ENCODE measurements around the gene FOLR2. TPM values are rescaled to one million over a fixed set of nuclear protein-coding genes. Genes with fewer than 3 reads are reported as not detected.
A peak's percentile ranks its signal among the peaks of the same experiment; 100 is the strongest.

The FOLR2 gene
- total RNA-seq, 1 experiment from 2014 or later: not detected

- in situ Hi-C loops (cut with HindIII; ENCODE audit: low pct_unique_long_range_greater_than_20kb, low sequenced_read_pairs) (no loop called here), intact Hi-C loops (cut with micrococcal nuclease; ENCODE audit: unreplicated experiment) (no loop called here)
- DNase-seq (ENCODE audit: low read depth, low spot score) (no peak), ATAC-seq (no peak)
- ChIA-PET CTCF (no interaction called here), POLR2A (no interaction called here)
- Histone ChIP-seq H3K4me1 (ENCODE audit: control insufficient read depth, insufficient read depth, low read length) (peaks cover 11% of the 10 kb centered on the region), H3K27me3 (ENCODE audit: control insufficient read depth, insufficient read depth, low read length) (0 out of 2 replicates have a peak, but pooled peaks cover 4% of the 10 kb centered on the region), H3K9me3 (ENCODE audit: control insufficient read depth, insufficient read depth, low read depth, low read length) (no peaks in the 10 kb centered on the region), H3K36me3 (ENCODE audit: control insufficient read depth, insufficient read depth, low read length) (0 out of 2 replicates have a peak, but pooled peaks cover under 1% of the 10 kb centered on the region), H3K4me3 (ENCODE audit: low read depth in 2 of 2, low read length in 2 of 2) (peak overlapping the region in 1 of 2 experiments; percentile 20; a peak in 1 of 4 replicates), H3K27ac (ENCODE audit: low read length) (no peak overlapping the region)
- BruUV-seq (replicated peaks): no TSS peak
- TF ChIP-seq, protein P1, sequence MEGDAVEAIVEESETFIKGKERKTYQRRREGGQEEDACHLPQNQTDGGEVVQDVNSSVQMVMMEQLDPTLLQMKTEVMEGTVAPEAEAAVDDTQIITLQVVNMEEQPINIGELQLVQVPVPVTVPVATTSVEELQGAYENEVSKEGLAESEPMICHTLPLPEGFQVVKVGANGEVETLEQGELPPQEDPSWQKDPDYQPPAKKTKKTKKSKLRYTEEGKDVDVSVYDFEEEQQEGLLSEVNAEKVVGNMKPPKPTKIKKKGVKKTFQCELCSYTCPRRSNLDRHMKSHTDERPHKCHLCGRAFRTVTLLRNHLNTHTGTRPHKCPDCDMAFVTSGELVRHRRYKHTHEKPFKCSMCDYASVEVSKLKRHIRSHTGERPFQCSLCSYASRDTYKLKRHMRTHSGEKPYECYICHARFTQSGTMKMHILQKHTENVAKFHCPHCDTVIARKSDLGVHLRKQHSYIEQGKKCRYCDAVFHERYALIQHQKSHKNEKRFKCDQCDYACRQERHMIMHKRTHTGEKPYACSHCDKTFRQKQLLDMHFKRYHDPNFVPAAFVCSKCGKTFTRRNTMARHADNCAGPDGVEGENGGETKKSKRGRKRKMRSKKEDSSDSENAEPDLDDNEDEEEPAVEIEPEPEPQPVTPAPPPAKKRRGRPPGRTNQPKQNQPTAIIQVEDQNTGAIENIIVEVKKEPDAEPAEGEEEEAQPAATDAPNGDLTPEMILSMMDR (IDR thresholded peaks at IDR 0.05): no peak
- TF ChIP-seq TCF7L2 (IDR thresholded peaks at IDR 0.05; ENCODE audit: low read depth, low read length): no peak
- no peak for TF ChIP-seq SIN3A (IDR thresholded peaks at IDR 0.05; ENCODE audit: borderline replicate concordance, insufficient read depth, low read depth, low read length)
- TF ChIP-seq, protein P2, sequence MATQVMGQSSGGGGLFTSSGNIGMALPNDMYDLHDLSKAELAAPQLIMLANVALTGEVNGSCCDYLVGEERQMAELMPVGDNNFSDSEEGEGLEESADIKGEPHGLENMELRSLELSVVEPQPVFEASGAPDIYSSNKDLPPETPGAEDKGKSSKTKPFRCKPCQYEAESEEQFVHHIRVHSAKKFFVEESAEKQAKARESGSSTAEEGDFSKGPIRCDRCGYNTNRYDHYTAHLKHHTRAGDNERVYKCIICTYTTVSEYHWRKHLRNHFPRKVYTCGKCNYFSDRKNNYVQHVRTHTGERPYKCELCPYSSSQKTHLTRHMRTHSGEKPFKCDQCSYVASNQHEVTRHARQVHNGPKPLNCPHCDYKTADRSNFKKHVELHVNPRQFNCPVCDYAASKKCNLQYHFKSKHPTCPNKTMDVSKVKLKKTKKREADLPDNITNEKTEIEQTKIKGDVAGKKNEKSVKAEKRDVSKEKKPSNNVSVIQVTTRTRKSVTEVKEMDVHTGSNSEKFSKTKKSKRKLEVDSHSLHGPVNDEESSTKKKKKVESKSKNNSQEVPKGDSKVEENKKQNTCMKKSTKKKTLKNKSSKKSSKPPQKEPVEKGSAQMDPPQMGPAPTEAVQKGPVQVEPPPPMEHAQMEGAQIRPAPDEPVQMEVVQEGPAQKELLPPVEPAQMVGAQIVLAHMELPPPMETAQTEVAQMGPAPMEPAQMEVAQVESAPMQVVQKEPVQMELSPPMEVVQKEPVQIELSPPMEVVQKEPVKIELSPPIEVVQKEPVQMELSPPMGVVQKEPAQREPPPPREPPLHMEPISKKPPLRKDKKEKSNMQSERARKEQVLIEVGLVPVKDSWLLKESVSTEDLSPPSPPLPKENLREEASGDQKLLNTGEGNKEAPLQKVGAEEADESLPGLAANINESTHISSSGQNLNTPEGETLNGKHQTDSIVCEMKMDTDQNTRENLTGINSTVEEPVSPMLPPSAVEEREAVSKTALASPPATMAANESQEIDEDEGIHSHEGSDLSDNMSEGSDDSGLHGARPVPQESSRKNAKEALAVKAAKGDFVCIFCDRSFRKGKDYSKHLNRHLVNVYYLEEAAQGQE (IDR thresholded peaks at IDR 0.05; ENCODE audit: insufficient read depth in 1 of 2, low read depth in 2 of 2, low read length in 1 of 2): no peak
- no peak for TF ChIP-seq POLR2AphosphoS5 (IDR thresholded peaks at IDR 0.05; ENCODE audit: low read depth, low read length)
These were observed 26.8 kb downstream of the FOLR2 start for GRCh38 chr11:72243173-72244059.

DNA sequence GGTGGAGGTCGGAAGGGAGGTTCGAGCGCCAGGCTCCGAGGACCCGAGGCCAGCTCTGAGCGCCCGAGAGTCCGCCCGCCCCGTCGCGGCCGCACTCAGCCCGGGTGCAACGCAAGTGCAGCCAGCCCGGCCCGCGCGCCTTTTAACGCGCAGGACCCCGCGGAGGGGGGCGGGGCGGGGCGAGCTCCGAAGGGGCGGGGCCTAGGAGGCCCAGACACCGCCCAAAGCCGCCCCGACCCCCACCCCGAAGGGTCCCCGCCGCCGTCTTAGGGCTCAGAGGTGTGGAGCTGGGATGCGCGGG is 27.4 kb downstream of the FOLR2 start, which contains the start of gene PHOX2A:
Gene PHOX2A (minus strand): TSS at position 117 of the 301 bp plus-strand sequence. CDS start 172 bp downstream, outside the sequence.
- H3K36me3 ChIP-seq (ENCODE audit: control insufficient read depth, insufficient read depth, low read length): no peaks in the 10 kb centered on the region
- ATAC-seq: no peak
- ChIA-PET POLR2A (no interaction called here), CTCF (no interaction called here)
- intact Hi-C loops (cut with micrococcal nuclease; ENCODE audit: unreplicated experiment): no loop called here
- H3K27ac ChIP-seq (ENCODE audit: low read length): no peak within 1 kb of the TSS
- DNase-seq (ENCODE audit: low read depth, low spot score): no peak
- H3K4me3 ChIP-seq (ENCODE audit: low read depth in 2 of 2, low read length in 2 of 2): peak within 1 kb of the TSS in 1 of 2 experiments; percentile 20; a peak in 1 of 4 replicates
- BruUV-seq (replicated peaks): no TSS peak
- 0 out of 2 replicates have a peak, but pooled peaks cover 4% of the 10 kb centered on the region for H3K27me3 ChIP-seq (ENCODE audit: control insufficient read depth, insufficient read depth, low read length)
- TF ChIP-seq, protein P2 (IDR thresholded peaks at IDR 0.05; ENCODE audit: insufficient read depth in 1 of 2, low read depth in 2 of 2, low read length in 1 of 2): no peak
- TF ChIP-seq, protein P1 (IDR thresholded peaks at IDR 0.05): no peak
- TF ChIP-seq SIN3A (IDR thresholded peaks at IDR 0.05; ENCODE audit: borderline replicate concordance, insufficient read depth, low read depth, low read length): no peak
- no peak for TF ChIP-seq TCF7L2 (IDR thresholded peaks at IDR 0.05; ENCODE audit: low read depth, low read length)
- TF ChIP-seq POLR2AphosphoS5 (IDR thresholded peaks at IDR 0.05; ENCODE audit: low read depth, low read length): no peak
- in situ Hi-C loops (cut with HindIII; ENCODE audit: low pct_unique_long_range_greater_than_20kb, low sequenced_read_pairs): no loop called here
- H3K9me3 ChIP-seq (ENCODE audit: control insufficient read depth, insufficient read depth, low read depth, low read length): no peaks in the 10 kb centered on the region
- peaks cover 6% of the 10 kb centered on the region for H3K4me1 ChIP-seq (ENCODE audit: control insufficient read depth, insufficient read depth, low read length)

All from Panc1 (cell line).